Testis (tissue), 2 donors: ENCODE results near the gene PEX7.

Experiments used
- POLR2A ChIP-seq: fragments of 450-650 bp; IDR thresholded peaks from one replicate; pipeline ENCODE4 v1.6.1; 2017; ENCODE audit warnings: antibody characterized with exemption, mild to moderate bottlenecking, moderate library complexity
- TF ChIP-seq, protein P1 (sequence below), 3 experiments: fragments of 450-650 bp in 2 of 3; fragments of 200-600 bp in 1 of 3; sonication (generic) in 1 of 3; IDR thresholded peaks; one replicate each; pipeline ENCODE4 v1.5.1; 2016 to 2019; ENCODE audit warnings: antibody characterized with exemption in 3 of 3, mild to moderate bottlenecking in 2 of 3, moderate library complexity in 1 of 3

DNA sequence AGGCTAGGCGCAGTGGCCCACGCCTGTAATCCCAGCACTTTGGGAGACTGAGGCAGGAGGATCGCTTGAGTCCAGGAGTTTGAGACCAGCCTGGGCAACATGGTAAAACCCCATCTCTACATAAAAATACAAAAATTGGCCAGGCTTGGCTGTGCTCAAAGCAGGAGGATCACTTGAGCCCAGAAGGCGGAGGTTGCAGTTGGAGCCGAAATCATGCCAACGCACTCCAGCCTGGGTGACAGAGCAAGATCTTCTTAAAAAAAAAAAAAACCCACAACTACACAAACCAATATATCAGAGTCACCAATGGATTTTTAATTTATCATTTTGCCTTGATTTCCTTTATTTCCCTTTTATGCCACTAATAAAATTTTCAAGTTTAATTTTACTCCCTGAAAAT lies 39.4 kb upstream of the PEX7 start:
- TF ChIP-seq, protein P1, sequence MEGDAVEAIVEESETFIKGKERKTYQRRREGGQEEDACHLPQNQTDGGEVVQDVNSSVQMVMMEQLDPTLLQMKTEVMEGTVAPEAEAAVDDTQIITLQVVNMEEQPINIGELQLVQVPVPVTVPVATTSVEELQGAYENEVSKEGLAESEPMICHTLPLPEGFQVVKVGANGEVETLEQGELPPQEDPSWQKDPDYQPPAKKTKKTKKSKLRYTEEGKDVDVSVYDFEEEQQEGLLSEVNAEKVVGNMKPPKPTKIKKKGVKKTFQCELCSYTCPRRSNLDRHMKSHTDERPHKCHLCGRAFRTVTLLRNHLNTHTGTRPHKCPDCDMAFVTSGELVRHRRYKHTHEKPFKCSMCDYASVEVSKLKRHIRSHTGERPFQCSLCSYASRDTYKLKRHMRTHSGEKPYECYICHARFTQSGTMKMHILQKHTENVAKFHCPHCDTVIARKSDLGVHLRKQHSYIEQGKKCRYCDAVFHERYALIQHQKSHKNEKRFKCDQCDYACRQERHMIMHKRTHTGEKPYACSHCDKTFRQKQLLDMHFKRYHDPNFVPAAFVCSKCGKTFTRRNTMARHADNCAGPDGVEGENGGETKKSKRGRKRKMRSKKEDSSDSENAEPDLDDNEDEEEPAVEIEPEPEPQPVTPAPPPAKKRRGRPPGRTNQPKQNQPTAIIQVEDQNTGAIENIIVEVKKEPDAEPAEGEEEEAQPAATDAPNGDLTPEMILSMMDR (IDR thresholded peaks at IDR 0.05), result no peak
- no peak for TF ChIP-seq POLR2A
